Kidney (tissue), 14 donors: ENCODE results near the gene CD55. TPM values are rescaled to one million over a fixed set of nuclear protein-coding genes. Genes with fewer than 3 reads are reported as not detected.

Experiments used
- DNase-seq, 5 donors: peaks; one replicate each; pipeline ENCODE4 v3.0.0-alpha.2; 2013 to 2020
- FAIRE-seq: peaks from 2 replicates; lab custom pipeline; 2012; peaks lifted over from hg19 to GRCh38; lab: Jason Lieb, UNC
- H3K27ac ChIP-seq, 2 donors: one replicate each; pipeline ENCODE4 v1.7.0; 2013; ENCODE audit warnings: low read depth in 2 of 2, low read length in 2 of 2, inconsistent platforms in 1 of 2
- H3K27me3 ChIP-seq: one replicate; pipeline ENCODE4 v1.7.1; 2013; ENCODE audit warnings: low read length, inconsistent platforms; ENCODE audit not compliant: control insufficient read depth, insufficient read depth
- H3K36me3 ChIP-seq, 3 donors: one replicate each; pipeline versions ENCODE4 v1.7.0 to v1.7.1; 2013; ENCODE audit warnings: low read length in 3 of 3, control low read depth in 1 of 3, inconsistent platforms in 1 of 3; ENCODE audit not compliant: insufficient read depth in 3 of 3, control insufficient read depth in 2 of 3
- H3K4me1 ChIP-seq, 3 donors: one replicate each; pipeline versions ENCODE4 v1.7.0 to v1.7.1; 2013; ENCODE audit warnings: low read length in 3 of 3, inconsistent platforms in 1 of 3, low read depth in 1 of 3; ENCODE audit not compliant: control insufficient read depth in 2 of 3, insufficient read depth in 2 of 3
- H3K4me3 ChIP-seq, 3 donors: one replicate each; pipeline versions ENCODE4 v1.7.0 to v1.8.1; 2013; ENCODE audit warnings: low read length in 3 of 3, control low read depth in 1 of 3, inconsistent platforms in 1 of 3
- H3K9ac ChIP-seq, 3 donors: one replicate each; pipeline versions ENCODE4 v1.7.0 to v1.7.1; 2013; ENCODE audit warnings: low read length in 3 of 3, control low read depth in 1 of 3, inconsistent platforms in 1 of 3
- H3K9me3 ChIP-seq, 3 donors: one replicate each; pipeline versions ENCODE4 v1.7.0 to v1.7.1; 2013; ENCODE audit warnings: low read length in 3 of 3, control low read depth in 1 of 3, inconsistent platforms in 1 of 3; ENCODE audit not compliant: control insufficient read depth in 2 of 3, insufficient read depth in 1 of 3
- intact Hi-C: fragments of 100-400 bp; cut with DNase I; formaldehyde crosslinking; loops from one replicate; pipeline ENCODE4 v1.11.1; 2022
- polyA plus RNA-seq: library from polyadenylated mRNA; stranded (reverse); fragments of 350-450 nt; fragmentation: Illumina TruSeq; extraction: RNeasy Lipid Tissue Mini Kit (QIAGEN cat#74804); gene quantifications from one replicate; pipeline ENCODE4 v1.2.3, GENCODE V29; 2014; ENCODE audit warnings: low read depth, low replicate concordance; ENCODE audit not compliant: insufficient read depth
- total RNA-seq: library from RNA; stranded (reverse); fragmentation: NEBNext Ultra II Directional; extraction: Animal tissue kit (Norgen Biotek cat#: 25700); gene quantifications from one replicate; pipeline ENCODE4 v1.2.1, GENCODE V29; 2021
- TF ChIP-seq, protein P1 (sequence below): IDR thresholded peaks from 3 replicates; pipeline ENCODE4 v1.5.1; 2012; ENCODE audit warnings: mild to moderate bottlenecking, moderate library complexity, borderline replicate concordance; ENCODE audit not compliant: insufficient read depth; ENCODE audit errors: extremely low read depth
- donor health status: control.
- donor health status: control.
- donor health status: control.
- donor health status: control.
- donor health status: control.
- donor health status: DM: yes; HTN: yes; CAD: no.
- donor health status: Normal renal cell carcinoma (clear cell type).

Gene CD55
- total and polyA plus RNA-seq, 2 donors from 2014 or later: 28.8 to 69.5 TPM

DNA sequence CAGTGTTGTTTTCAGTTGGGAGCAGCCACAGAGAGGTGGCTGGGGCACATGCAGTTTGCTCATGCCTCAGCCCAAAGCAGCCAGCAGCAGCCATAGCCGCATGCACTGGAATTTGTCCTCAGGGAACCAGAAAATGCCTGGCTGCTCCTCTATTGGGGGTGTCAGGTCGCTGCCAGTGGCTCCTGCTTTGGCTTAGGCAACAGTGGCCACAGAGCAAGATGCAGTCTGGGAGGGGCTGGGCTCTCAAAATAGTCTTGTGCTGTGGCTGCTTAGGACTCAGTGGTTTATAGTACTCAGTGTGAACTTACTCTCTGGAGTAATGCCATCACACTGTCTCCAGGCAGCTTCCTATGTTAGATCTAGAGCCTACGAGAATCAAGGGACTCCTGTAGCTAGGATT is 25.0 kb downstream of the CD55 start:
- Histone ChIP-seq H3K27ac (no peak overlapping the region), H3K4me3 (no peak overlapping the region), H3K36me3 (no peaks in the 10 kb centered on the region), H3K27me3 (no peaks in the 10 kb centered on the region), H3K9ac (no peak overlapping the region), H3K9me3 (peaks cover 0 to 1% (median 0%) of the 10 kb centered on the region in 3 donors), H3K4me1 (no peaks in the 10 kb centered on the region)
- TF ChIP-seq, protein P1, sequence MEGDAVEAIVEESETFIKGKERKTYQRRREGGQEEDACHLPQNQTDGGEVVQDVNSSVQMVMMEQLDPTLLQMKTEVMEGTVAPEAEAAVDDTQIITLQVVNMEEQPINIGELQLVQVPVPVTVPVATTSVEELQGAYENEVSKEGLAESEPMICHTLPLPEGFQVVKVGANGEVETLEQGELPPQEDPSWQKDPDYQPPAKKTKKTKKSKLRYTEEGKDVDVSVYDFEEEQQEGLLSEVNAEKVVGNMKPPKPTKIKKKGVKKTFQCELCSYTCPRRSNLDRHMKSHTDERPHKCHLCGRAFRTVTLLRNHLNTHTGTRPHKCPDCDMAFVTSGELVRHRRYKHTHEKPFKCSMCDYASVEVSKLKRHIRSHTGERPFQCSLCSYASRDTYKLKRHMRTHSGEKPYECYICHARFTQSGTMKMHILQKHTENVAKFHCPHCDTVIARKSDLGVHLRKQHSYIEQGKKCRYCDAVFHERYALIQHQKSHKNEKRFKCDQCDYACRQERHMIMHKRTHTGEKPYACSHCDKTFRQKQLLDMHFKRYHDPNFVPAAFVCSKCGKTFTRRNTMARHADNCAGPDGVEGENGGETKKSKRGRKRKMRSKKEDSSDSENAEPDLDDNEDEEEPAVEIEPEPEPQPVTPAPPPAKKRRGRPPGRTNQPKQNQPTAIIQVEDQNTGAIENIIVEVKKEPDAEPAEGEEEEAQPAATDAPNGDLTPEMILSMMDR: no peak
- intact Hi-C loops: no loop called here
- no peak for FAIRE-seq
- DNase-seq: no peak

DNA sequence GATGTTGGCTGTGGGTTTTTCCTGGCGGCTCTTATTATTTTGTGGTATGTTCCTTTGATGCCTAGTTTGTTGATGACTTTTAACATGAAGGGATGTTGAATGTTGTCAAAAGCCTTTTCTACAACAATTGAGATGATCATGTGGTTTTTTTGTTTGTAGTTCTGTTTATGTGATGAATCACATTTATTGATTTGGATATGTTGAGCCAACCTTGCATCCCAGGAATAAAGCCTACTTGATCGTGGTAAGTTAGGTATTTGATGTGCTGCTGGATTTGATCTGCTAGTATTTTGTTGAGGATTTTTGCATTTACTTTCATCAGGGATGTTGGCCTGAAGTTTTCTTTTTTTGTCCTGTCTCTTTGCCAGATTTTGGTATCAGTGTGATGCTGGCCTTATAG is 28.5 kb downstream of the CD55 start:
- Histone ChIP-seq H3K4me1 (no peaks in the 10 kb centered on the region), H3K27ac (no peak overlapping the region), H3K4me3 (no peak overlapping the region), H3K36me3 (no peaks in the 10 kb centered on the region), H3K9ac (no peak overlapping the region), H3K9me3 (peaks cover 0 to 1% (median 0%) of the 10 kb centered on the region in 3 donors), H3K27me3 (no peaks in the 10 kb centered on the region)
- TF ChIP-seq, protein P1: no peak
- no peak for FAIRE-seq
- DNase-seq: no peak
- intact Hi-C loops: no loop called here

DNA sequence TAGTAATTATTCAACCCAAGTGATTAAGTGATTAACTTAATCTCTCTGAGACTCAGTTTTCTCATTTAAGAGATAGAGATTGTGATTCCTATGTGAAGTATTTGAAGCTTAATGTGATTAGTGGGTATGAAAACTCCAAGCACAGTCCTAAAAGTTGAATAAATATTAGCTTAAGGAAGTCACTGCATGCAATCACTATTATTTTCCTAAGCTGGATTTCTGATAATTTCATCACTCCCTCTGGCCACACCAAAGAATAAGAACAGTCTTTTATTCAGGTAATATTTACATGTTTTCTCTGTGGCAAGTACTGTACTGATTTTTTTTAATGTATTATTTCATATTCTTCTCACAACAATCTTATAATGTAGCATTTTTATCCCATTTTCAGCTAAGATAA is 31.1 kb downstream of the CD55 start:
- Histone ChIP-seq H3K4me3 (no peak overlapping the region), H3K4me1 (no peaks in the 10 kb centered on the region), H3K27ac (no peak overlapping the region), H3K9ac (no peak overlapping the region), H3K27me3 (no peaks in the 10 kb centered on the region), H3K9me3 (peaks cover 0 to 1% (median 0%) of the 10 kb centered on the region in 3 donors), H3K36me3 (no peaks in the 10 kb centered on the region)
- intact Hi-C loops: no loop called here
- FAIRE-seq (no peak), DNase-seq (no peak)
- TF ChIP-seq, protein P1: no peak

DNA sequence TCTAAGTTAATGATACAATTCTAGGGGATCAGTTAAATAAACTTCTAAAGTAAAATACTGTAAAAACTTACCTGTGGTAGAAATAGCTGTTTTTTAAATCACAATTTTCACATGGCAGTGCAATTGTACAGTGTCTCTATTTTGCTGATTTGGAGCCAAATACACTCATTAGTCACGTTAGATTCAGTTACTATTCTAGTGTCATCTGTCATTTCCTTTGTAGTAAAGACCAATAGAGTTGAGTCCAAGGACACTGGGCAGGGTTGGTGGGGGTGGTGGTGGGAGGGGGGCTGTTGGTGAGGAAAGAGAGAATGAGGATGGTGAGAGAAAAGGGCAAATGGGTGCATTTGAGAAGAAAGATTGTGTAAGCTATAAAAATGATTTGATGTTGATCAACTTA is 33.6 kb downstream of the CD55 start:
- TF ChIP-seq, protein P1: no peak
- DNase-seq: no peak
- Histone ChIP-seq H3K36me3 (no peaks in the 10 kb centered on the region), H3K9ac (no peak overlapping the region), H3K27ac (no peak overlapping the region), H3K4me1 (no peaks in the 10 kb centered on the region), H3K4me3 (no peak overlapping the region), H3K27me3 (no peaks in the 10 kb centered on the region), H3K9me3 (no peaks in the 10 kb centered on the region)
- FAIRE-seq: no peak
- intact Hi-C loops: no loop called here
